ENCODE measurements around the gene NAA40.

Gene NAA40

DNA sequence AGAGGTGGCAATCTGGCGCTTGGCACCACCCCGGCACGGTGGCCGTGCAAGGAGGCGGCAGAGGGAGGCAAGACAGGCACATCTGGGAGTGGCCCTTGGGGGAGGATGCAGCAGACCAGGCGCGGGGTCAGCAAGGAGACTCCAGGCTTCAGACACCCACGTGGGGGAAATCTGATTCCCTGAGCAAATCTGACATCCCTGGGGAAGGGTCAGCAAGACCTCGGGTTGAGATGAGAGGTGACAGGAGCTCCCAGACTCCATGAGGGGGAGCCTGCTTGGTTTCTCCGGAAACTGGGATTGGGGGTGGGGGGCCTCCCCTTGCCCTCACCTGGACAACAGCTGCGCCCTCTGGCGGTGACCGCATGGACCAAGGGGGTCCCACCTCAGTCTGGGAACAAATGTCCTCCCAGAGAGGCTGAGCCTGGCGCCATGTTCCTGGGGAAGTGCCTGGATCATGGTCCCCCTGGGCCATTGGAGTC is 17.8 kb upstream of the NAA40 start:
- peak; percentile 29 for DNase-seq (ENCODE audit: low read depth)
- peaks cover 5% of the 10 kb centered on the region for H3K9me3 ChIP-seq (ENCODE audit: control insufficient read depth, low read length)
- peaks cover 5% of the 10 kb centered on the region for H3K27me3 ChIP-seq (replicated peaks; ENCODE audit: control insufficient read depth, insufficient read depth, low read length)
- H3K4me3 ChIP-seq (ENCODE audit: low read length) = no peak overlapping the region
- peaks cover 28% of the 10 kb centered on the region for H3K4me1 ChIP-seq (ENCODE audit: control insufficient read depth, insufficient read depth, low read length)
- H3K9ac ChIP-seq (ENCODE audit: low read length) = no peak overlapping the region
- H3K36me3 ChIP-seq (ENCODE audit: control insufficient read depth, insufficient read depth, low read length, severe bottlenecking) = no peaks in the 10 kb centered on the region

DNA sequence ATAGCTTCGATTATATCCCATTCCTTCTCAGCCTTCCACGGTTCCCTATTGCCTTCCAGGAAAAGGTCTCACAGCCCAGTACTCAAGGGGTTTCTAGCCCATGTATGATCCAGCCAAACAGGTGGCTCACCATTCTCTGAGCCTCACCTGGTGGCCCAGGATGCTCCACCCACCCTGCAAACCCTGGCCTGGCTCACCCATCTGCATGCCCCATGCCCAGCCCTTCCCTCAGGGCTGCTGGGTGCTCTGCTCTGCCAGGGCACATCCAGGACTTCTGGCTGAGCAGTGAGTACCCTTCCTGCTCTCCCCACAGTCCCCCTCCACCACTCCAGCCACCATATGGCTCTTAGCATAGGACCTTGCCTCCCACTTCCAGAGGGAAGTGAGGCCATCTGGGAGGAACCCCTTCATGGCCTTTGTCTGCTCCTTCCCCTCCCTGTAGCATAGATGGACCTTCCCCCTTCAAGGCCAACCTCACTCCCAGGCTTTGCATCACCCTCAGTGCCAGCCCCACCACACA is 16.1 kb upstream of the NAA40 start:
- DNase-seq (ENCODE audit: low read depth) = no peak
- no peak overlapping the region for H3K9ac ChIP-seq (ENCODE audit: low read length)
- H3K27me3 ChIP-seq (replicated peaks; ENCODE audit: control insufficient read depth, insufficient read depth, low read length) = peaks cover 5% of the 10 kb centered on the region
- H3K9me3 ChIP-seq (ENCODE audit: control insufficient read depth, low read length) = peaks cover 5% of the 10 kb centered on the region
- H3K4me1 ChIP-seq (ENCODE audit: control insufficient read depth, insufficient read depth, low read length) = peaks cover 19% of the 10 kb centered on the region
- no peaks in the 10 kb centered on the region for H3K36me3 ChIP-seq (ENCODE audit: control insufficient read depth, insufficient read depth, low read length, severe bottlenecking)
- H3K4me3 ChIP-seq (ENCODE audit: low read length) = no peak overlapping the region

DNA sequence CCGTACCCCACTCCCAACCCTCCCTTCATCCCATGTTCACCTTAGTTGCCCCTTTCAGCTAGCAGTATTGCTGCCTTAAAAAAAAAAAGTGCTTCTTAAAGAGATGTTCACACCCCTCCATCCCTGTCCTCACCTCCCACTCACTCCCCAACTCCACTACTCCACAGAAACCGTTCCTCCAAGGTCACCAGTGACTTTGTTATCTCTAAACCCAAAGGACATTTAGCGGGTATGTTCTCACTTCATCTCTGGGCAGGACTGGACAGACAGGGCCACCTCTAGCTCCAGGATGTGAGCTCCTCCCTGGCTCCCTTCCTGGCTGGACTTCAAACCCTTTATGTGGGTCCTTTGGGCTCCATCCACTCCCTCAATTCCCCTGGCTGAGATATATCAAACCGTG is 15.5 kb upstream of the NAA40 start:
- Histone ChIP-seq H3K27me3 (replicated peaks; ENCODE audit: control insufficient read depth, insufficient read depth, low read length) (peaks cover 5% of the 10 kb centered on the region), H3K9me3 (ENCODE audit: control insufficient read depth, low read length) (peaks cover 5% of the 10 kb centered on the region), H3K36me3 (ENCODE audit: control insufficient read depth, insufficient read depth, low read length, severe bottlenecking) (no peaks in the 10 kb centered on the region), H3K4me1 (ENCODE audit: control insufficient read depth, insufficient read depth, low read length) (peaks cover 16% of the 10 kb centered on the region), H3K4me3 (ENCODE audit: low read length) (no peak overlapping the region), H3K9ac (ENCODE audit: low read length) (no peak overlapping the region)
- no peak for DNase-seq (ENCODE audit: low read depth)

DNA sequence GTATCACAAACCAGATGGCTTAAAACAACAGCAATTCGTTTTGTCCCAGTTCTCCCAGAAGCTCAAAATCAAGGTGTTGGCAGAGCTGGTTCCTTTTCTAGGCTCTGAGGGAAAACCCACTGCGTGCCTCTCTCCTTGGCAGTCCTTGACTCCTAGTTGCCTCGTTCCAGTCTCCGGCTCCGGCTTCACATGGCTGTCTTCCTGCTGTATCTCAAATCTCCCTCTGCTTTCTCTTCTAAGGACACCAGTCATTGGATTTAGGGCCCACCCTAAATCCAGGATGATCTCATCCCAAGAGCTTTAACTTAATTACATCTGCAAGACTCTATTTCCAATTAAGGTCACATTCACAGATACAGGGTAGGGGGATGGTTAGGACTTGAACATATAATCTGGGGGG is 9.2 kb upstream of the NAA40 start:
- H3K9me3 ChIP-seq (ENCODE audit: control insufficient read depth, low read length) = no peaks in the 10 kb centered on the region
- DNase-seq (ENCODE audit: low read depth) = no peak
- peaks cover 5% of the 10 kb centered on the region for H3K27me3 ChIP-seq (replicated peaks; ENCODE audit: control insufficient read depth, insufficient read depth, low read length)
- H3K9ac ChIP-seq (ENCODE audit: low read length) = no peak overlapping the region
- no peak overlapping the region for H3K4me3 ChIP-seq (ENCODE audit: low read length)
- no peaks in the 10 kb centered on the region for H3K36me3 ChIP-seq (ENCODE audit: control insufficient read depth, insufficient read depth, low read length, severe bottlenecking)
- H3K4me1 ChIP-seq (ENCODE audit: control insufficient read depth, insufficient read depth, low read length) = peaks cover 6% of the 10 kb centered on the region

DNA sequence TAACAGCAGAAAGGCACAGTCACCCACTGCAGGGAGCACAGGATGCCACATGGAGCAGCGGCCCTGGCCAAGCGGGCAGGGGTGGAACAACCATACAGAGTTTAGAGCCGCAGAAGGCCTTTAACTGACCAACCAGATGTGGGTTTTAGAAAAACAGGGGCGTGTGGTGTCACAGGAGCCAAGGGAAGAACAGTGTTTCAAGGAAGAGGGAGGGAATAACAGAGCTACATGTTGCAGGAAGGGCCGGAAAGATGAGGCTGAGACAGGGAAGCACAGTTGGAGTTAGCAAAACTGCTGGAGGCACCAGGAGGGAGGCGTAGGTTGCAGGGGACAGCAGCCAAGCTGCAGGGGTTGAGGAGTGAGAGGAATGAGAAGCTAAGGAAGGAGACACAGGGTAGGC is 7.8 kb upstream of the NAA40 start:
- no peak for DNase-seq (ENCODE audit: low read depth)
- H3K36me3 ChIP-seq (ENCODE audit: control insufficient read depth, insufficient read depth, low read length, severe bottlenecking) = no peaks in the 10 kb centered on the region
- no peaks in the 10 kb centered on the region for H3K27me3 ChIP-seq (replicated peaks; ENCODE audit: control insufficient read depth, insufficient read depth, low read length)
- no peak overlapping the region for H3K4me3 ChIP-seq (ENCODE audit: low read length)
- H3K9me3 ChIP-seq (ENCODE audit: control insufficient read depth, low read length) = no peaks in the 10 kb centered on the region
- H3K9ac ChIP-seq (ENCODE audit: low read length) = no peak overlapping the region
- H3K4me1 ChIP-seq (ENCODE audit: control insufficient read depth, insufficient read depth, low read length) = peaks cover 6% of the 10 kb centered on the region

DNA sequence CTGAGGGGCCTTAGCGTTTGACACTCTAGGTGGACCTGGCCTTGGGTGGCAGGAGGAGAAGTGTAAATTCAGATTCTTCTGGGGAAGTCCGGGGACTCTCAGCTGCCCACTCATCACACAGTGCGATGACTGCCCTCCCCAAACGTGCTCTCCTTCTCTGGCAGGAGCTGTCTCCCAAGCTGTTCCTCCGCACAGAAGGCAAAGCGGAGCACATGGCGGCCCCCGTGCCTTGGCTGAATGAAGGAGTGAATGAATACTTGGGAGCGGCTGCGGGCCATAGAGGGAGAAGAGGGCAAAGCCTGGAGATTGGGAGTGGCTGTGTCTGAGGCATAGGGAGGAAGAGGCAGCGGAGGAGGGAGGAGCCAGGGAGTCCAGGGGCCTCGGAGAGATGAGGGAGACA is 6.9 kb upstream of the NAA40 start:
- Histone ChIP-seq H3K4me3 (ENCODE audit: low read length) (no peak overlapping the region), H3K9ac (ENCODE audit: low read length) (no peak overlapping the region), H3K36me3 (ENCODE audit: control insufficient read depth, insufficient read depth, low read length, severe bottlenecking) (no peaks in the 10 kb centered on the region), H3K27me3 (replicated peaks; ENCODE audit: control insufficient read depth, insufficient read depth, low read length) (no peaks in the 10 kb centered on the region), H3K4me1 (ENCODE audit: control insufficient read depth, insufficient read depth, low read length) (peaks cover 6% of the 10 kb centered on the region), H3K9me3 (ENCODE audit: control insufficient read depth, low read length) (no peaks in the 10 kb centered on the region)
- no peak for DNase-seq (ENCODE audit: low read depth)

DNA sequence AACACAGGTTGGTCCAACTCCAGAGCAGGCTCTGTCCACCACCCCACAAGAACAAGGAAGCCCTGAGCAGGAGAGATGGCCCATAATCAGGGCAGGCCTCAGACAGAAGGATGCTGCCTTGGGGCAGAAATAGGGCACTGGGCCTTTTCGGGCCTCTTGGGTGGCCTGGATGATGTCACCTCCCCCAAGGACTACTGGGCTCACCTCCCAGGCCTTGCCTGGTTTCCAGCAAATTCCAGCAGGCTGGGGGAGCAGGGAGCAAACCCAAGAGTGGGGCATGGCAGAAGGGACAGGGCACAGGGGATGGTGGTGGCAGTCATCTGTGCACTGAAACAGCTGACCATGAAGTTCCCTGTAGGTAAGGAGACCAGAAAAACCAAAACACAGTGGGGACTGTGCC is 5.3 kb upstream of the NAA40 start:
- no peaks in the 10 kb centered on the region for H3K27me3 ChIP-seq (replicated peaks; ENCODE audit: control insufficient read depth, insufficient read depth, low read length)
- no peaks in the 10 kb centered on the region for H3K9me3 ChIP-seq (ENCODE audit: control insufficient read depth, low read length)
- no peak for DNase-seq (ENCODE audit: low read depth)
- no peak overlapping the region for H3K4me3 ChIP-seq (ENCODE audit: low read length)
- no peak overlapping the region for H3K9ac ChIP-seq (ENCODE audit: low read length)
- H3K36me3 ChIP-seq (ENCODE audit: control insufficient read depth, insufficient read depth, low read length, severe bottlenecking) = no peaks in the 10 kb centered on the region
- H3K4me1 ChIP-seq (ENCODE audit: control insufficient read depth, insufficient read depth, low read length) = peaks cover 9% of the 10 kb centered on the region

DNA sequence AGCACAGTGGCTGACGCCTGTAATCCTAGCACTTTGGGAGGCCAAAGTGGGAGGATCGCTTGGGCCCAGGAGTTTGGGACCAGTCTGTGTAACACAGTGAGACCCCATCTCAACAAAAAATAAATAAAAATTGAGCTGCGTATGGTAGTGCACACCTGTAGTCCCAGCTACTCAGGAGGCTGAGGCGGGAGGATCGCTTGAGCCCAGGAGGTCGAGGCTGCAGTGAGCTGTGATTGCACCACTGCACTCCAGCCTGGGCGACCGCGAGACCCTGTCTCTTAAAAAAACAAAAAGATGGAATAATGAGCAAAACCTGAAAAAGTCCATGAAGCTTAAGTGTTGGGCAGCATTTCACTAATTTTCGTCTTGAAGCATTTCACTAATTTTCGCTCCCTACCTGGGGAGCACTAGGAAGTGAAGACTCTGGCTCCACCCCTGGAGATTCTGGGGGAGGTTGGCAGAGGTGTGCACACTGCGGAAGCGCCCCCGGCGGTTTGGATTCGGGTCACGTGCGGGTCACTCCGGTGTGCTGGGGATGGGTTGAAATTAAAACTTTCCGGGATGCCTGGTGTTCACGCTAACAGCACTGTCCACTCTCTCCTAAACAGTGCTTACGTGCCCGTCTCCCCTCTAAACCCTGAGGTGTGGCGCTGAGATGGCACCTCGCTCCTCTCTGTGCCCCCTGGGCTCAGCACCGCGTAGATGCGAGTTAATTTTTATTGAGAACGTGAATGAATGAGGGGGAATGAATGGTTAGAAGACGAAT is 906 bp upstream of the NAA40 start:
- Histone ChIP-seq H3K9ac (ENCODE audit: low read length) (no peak overlapping the region), H3K4me3 (ENCODE audit: low read length) (peak overlapping the region; percentile 90), H3K27me3 (replicated peaks; ENCODE audit: control insufficient read depth, insufficient read depth, low read length) (no peaks in the 10 kb centered on the region), H3K36me3 (ENCODE audit: control insufficient read depth, insufficient read depth, low read length, severe bottlenecking) (no peaks in the 10 kb centered on the region), H3K9me3 (ENCODE audit: control insufficient read depth, low read length) (no peaks in the 10 kb centered on the region), H3K4me1 (ENCODE audit: control insufficient read depth, insufficient read depth, low read length) (peaks cover 15% of the 10 kb centered on the region)
- no peak for DNase-seq (ENCODE audit: low read depth)

DNA sequence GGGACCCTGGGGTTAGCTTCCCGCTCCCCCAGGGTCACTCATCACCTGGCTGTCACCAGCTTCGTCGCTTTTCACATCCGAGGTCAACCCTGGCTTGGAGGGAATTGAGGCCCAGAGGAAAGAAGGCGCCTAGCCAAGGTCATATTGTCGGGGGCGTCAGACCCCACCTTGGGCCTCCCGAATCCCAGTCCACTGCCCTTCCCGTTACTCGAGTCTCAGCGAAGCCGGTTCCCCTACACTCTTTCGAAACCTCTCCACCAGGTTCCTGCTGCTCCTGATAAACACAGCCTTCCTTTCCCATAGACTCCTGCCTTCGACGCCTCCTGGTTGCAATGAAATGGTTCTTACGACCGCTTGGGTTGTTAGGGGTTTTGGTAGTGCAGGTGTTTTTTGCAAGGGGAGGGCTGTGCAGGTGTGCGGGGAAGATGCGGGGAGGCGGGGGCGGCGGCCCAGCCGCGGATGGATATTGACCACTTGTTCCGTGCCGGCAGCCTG is 642 bp downstream of the NAA40 start:
- DNase-seq (ENCODE audit: low read depth) = peak; percentile 53
- peaks cover 13% of the 10 kb centered on the region for H3K4me1 ChIP-seq (ENCODE audit: control insufficient read depth, insufficient read depth, low read length)
- H3K27me3 ChIP-seq (replicated peaks; ENCODE audit: control insufficient read depth, insufficient read depth, low read length) = no peaks in the 10 kb centered on the region
- peak overlapping the region; percentile 90 for H3K4me3 ChIP-seq (ENCODE audit: low read length)
- H3K9me3 ChIP-seq (ENCODE audit: control insufficient read depth, low read length) = no peaks in the 10 kb centered on the region
- peak overlapping the region; percentile 86 for H3K9ac ChIP-seq (ENCODE audit: low read length)
- H3K36me3 ChIP-seq (ENCODE audit: control insufficient read depth, insufficient read depth, low read length, severe bottlenecking) = no peaks in the 10 kb centered on the region

DNA sequence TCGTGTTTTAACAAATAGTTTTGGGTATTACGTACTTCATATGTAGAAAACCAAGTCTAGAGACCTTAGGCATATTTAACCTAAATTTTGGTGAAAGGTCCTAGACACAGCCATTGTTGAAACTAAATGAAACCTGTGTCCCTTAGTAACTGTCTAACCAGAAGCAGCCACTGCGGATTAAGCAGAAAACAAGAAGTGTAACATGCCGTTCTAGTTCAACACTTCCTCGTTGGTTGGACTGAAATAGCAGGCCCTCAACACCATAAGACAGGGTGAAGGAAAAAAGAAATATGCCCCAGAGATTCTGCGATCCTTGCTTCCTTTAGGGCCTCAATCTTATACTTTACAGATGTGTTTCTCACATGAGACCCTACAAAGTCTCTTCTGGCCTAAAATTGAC is 2.0 kb downstream of the NAA40 start:
- DNase-seq (ENCODE audit: low read depth) = no peak
- Histone ChIP-seq H3K4me1 (ENCODE audit: control insufficient read depth, insufficient read depth, low read length) (peaks cover 27% of the 10 kb centered on the region), H3K9me3 (ENCODE audit: control insufficient read depth, low read length) (no peaks in the 10 kb centered on the region), H3K9ac (ENCODE audit: low read length) (no peak overlapping the region), H3K4me3 (ENCODE audit: low read length) (no peak overlapping the region), H3K36me3 (ENCODE audit: control insufficient read depth, insufficient read depth, low read length, severe bottlenecking) (no peaks in the 10 kb centered on the region), H3K27me3 (replicated peaks; ENCODE audit: control insufficient read depth, insufficient read depth, low read length) (no peaks in the 10 kb centered on the region)

DNA sequence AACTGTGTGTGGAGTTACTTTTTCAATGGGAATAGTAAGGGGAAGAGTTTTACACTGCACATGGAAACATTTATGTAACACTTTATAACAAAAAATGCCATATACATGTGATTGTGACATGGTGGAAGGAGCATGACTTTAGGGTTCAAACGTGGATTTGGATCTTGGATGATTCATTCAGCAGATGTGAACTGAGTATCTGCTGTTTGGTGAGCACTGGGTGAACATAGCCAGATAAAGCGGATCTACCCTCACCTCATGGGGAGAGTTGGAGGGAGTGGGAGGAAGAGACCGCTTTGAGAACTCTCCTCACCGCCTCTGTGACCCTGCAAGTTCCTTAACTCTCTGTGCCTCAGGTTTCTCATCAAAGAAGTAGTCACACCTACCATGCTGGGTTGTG is 3.1 kb downstream of the NAA40 start:
- DNase-seq (ENCODE audit: low read depth) = no peak
- Histone ChIP-seq H3K9ac (ENCODE audit: low read length) (no peak overlapping the region), H3K9me3 (ENCODE audit: control insufficient read depth, low read length) (no peaks in the 10 kb centered on the region), H3K4me3 (ENCODE audit: low read length) (no peak overlapping the region), H3K4me1 (ENCODE audit: control insufficient read depth, insufficient read depth, low read length) (peaks cover 29% of the 10 kb centered on the region), H3K27me3 (replicated peaks; ENCODE audit: control insufficient read depth, insufficient read depth, low read length) (no peaks in the 10 kb centered on the region), H3K36me3 (ENCODE audit: control insufficient read depth, insufficient read depth, low read length, severe bottlenecking) (peaks cover 10% of the 10 kb centered on the region)

Measured in adipocyte (in vitro differentiated cells).